H9 (cell line): ENCODE measurements around the gene MBTPS1. TPM values are rescaled to one million over a fixed set of nuclear protein-coding genes. Genes with fewer than 3 reads are reported as not detected.

Source experiments
- DNase-seq: peaks from one replicate; pipeline ENCODE4 v3.0.0-alpha.2; 2017
- H2AFZ ChIP-seq: one replicate; pipeline ENCODE4 v1.6.1; 2013; ENCODE audit warnings: mild to moderate bottlenecking, low read length, control low read depth, moderate library complexity
- H2AK5ac ChIP-seq: 2 replicates; pipeline ENCODE4 v1.6.1; 2013; ENCODE audit warnings: low read length, control low read depth, mixed read lengths; ENCODE audit not compliant: insufficient read length
- H2BK120ac ChIP-seq: one replicate; pipeline ENCODE4 v1.6.1; 2013; ENCODE audit warnings: low read depth, mild to moderate bottlenecking, low read length, control low read depth, inconsistent platforms; ENCODE audit not compliant: poor library complexity, severe bottlenecking
- H2BK12ac ChIP-seq: 2 replicates; pipeline ENCODE4 v1.6.1; 2013; ENCODE audit warnings: low read length, control low read depth, mixed read lengths, low read depth; ENCODE audit not compliant: insufficient read length
- H2BK15ac ChIP-seq: 2 replicates; pipeline ENCODE4 v1.6.1; 2013; ENCODE audit warnings: low read depth, low read length, control low read depth
- H2BK20ac ChIP-seq: one replicate; pipeline ENCODE4 v1.6.1; 2013; ENCODE audit warnings: low read depth, mild to moderate bottlenecking, low read length, control low read depth, inconsistent platforms; ENCODE audit not compliant: poor library complexity, severe bottlenecking
- H2BK5ac ChIP-seq: 2 replicates; pipeline ENCODE4 v1.6.1; 2013; ENCODE audit warnings: low read length, control low read depth, mixed read lengths; ENCODE audit not compliant: insufficient read length
- H3K14ac ChIP-seq: 2 replicates; pipeline ENCODE4 v1.6.1; 2013; ENCODE audit warnings: low read length, control low read depth; ENCODE audit not compliant: insufficient read depth
- H3K18ac ChIP-seq: 2 replicates; pipeline ENCODE4 v1.6.1; 2013; ENCODE audit warnings: low read depth, mild to moderate bottlenecking, mixed read lengths, low read length, control low read depth; ENCODE audit not compliant: insufficient read length
- H3K23ac ChIP-seq: 2 replicates; pipeline ENCODE4 v1.6.1; 2013; ENCODE audit warnings: low read length, control low read depth, mixed read lengths, low read depth; ENCODE audit not compliant: insufficient read length
- H3K23me2 ChIP-seq: 2 replicates; pipeline ENCODE4 v1.6.1; 2013; ENCODE audit warnings: low read depth, mild to moderate bottlenecking, mixed read lengths, low read length, control low read depth; ENCODE audit not compliant: insufficient read length, poor library complexity, severe bottlenecking
- H3K27ac ChIP-seq: 2 replicates; pipeline ENCODE4 v1.5.1; 2013; ENCODE audit warnings: low read length, control low read depth, mixed read lengths, low read depth; ENCODE audit not compliant: insufficient read length
- H3K27me3 ChIP-seq: 2 replicates; pipeline ENCODE4 v1.6.1; 2013; ENCODE audit warnings: low read length, control low read depth, inconsistent platforms; ENCODE audit not compliant: insufficient read depth
- H3K4ac ChIP-seq: 2 replicates; pipeline ENCODE4 v1.6.1; 2013; ENCODE audit warnings: low read depth, mild to moderate bottlenecking, control low read depth, inconsistent platforms, low read length, moderate library complexity
- H3K4me1 ChIP-seq: 2 replicates; pipeline ENCODE4 v1.6.1; 2013; ENCODE audit warnings: low read length, control low read depth, inconsistent platforms; ENCODE audit not compliant: insufficient read depth
- H3K4me2 ChIP-seq: 2 replicates; pipeline ENCODE4 v1.6.1; 2013; ENCODE audit warnings: low read length, control low read depth, mixed read lengths; ENCODE audit not compliant: insufficient read length, insufficient read depth
- H3K56ac ChIP-seq: 2 replicates; pipeline ENCODE4 v1.6.1; 2013; ENCODE audit warnings: low read depth, mild to moderate bottlenecking, mixed read lengths, low read length, control low read depth; ENCODE audit not compliant: insufficient read length
- H3K79me1 ChIP-seq: 2 replicates; pipeline ENCODE4 v1.6.1; 2013; ENCODE audit warnings: low read depth, mild to moderate bottlenecking, moderate library complexity, low read length, control low read depth, inconsistent platforms; ENCODE audit not compliant: insufficient read depth, poor library complexity, severe bottlenecking
- H3K79me2 ChIP-seq: 2 replicates; pipeline ENCODE4 v1.6.1; 2013; ENCODE audit warnings: low read length, control low read depth, inconsistent platforms; ENCODE audit not compliant: insufficient read depth
- H3K9ac ChIP-seq: 2 replicates; pipeline ENCODE4 v1.6.1; 2013; ENCODE audit warnings: low read length, control low read depth, mixed read lengths; ENCODE audit not compliant: insufficient read length; ENCODE audit errors: extremely low read depth
- H3K9me3 ChIP-seq: one replicate; pipeline ENCODE4 v1.6.1; 2013; ENCODE audit warnings: low read depth, low read length, inconsistent platforms; ENCODE audit not compliant: control insufficient read depth
- H3T11ph ChIP-seq: one replicate; pipeline ENCODE4 v1.6.1; 2013; ENCODE audit warnings: mild to moderate bottlenecking, low read length, control low read depth, inconsistent platforms
- H4K20me1 ChIP-seq: one replicate; pipeline ENCODE4 v1.6.1; 2013; ENCODE audit not compliant: control insufficient read depth, insufficient read length, insufficient read depth
- H4K5ac ChIP-seq: 2 replicates; pipeline ENCODE4 v1.6.1; 2013; ENCODE audit warnings: low read depth, mild to moderate bottlenecking, mixed read lengths, low read length, control low read depth; ENCODE audit not compliant: insufficient read length
- H4K8ac ChIP-seq: replicated peaks from 2 replicates; pipeline ENCODE4 v1.6.1; 2013; ENCODE audit warnings: low read length, control low read depth, mixed read lengths, low read depth; ENCODE audit not compliant: insufficient read length
- H4K91ac ChIP-seq: 2 replicates; pipeline ENCODE4 v1.6.1; 2013; ENCODE audit warnings: low read depth, mild to moderate bottlenecking, moderate library complexity, mixed read lengths, low read length, control low read depth; ENCODE audit not compliant: insufficient read length
- H3K27ac Mint-ChIP-seq, 3 experiments: 2 replicates in 2 of 3; 3 replicates in 1 of 3; pipeline ENCODE4 v1.8.0; 2020 to 2021; ENCODE audit warnings: mixed read lengths in 3 of 3, mild to moderate bottlenecking in 1 of 3, moderate library complexity in 1 of 3
- H3K27me3 Mint-ChIP-seq: 2 replicates; pipeline ENCODE4 v1.8.0; 2021; ENCODE audit warnings: low read depth, mild to moderate bottlenecking, moderate library complexity, mixed read lengths
- H3K36me3 Mint-ChIP-seq, 3 experiments: 2 replicates in 2 of 3; 3 replicates in 1 of 3; pipeline ENCODE4 v1.8.0; 2020 to 2021; ENCODE audit warnings: low read depth in 3 of 3, mixed read lengths in 3 of 3; ENCODE audit not compliant: insufficient read depth in 1 of 3
- H3K4me1 Mint-ChIP-seq, 2 experiments: 2 replicates each; pipeline ENCODE4 v1.8.0; 2020; ENCODE audit warnings: mixed read lengths in 2 of 2
- H3K4me3 Mint-ChIP-seq, 2 experiments: 2 replicates in 1 of 2; 3 replicates in 1 of 2; pipeline ENCODE4 v1.8.0; 2020 to 2021; ENCODE audit warnings: mild to moderate bottlenecking in 2 of 2, mixed read lengths in 2 of 2, moderate library complexity in 1 of 2
- H3K9me3 Mint-ChIP-seq, 2 experiments: 2 replicates in 1 of 2; 3 replicates in 1 of 2; pipeline ENCODE4 v1.8.0; 2020; ENCODE audit warnings: mild to moderate bottlenecking in 2 of 2, mixed read lengths in 2 of 2, moderate library complexity in 1 of 2
- CTCF ChIP-seq: fragments of 200-600 bp; sonication (generic); conservative IDR thresholded peaks from 3 replicates; pipeline ENCODE4 v1.8.0; 2021; ENCODE audit warnings: antibody characterized with exemption, mild to moderate bottlenecking
- WGBS: extraction: QIAGEN DNeasy Blood & Tissue Kit; methylation state at CpG from one replicate; pipeline ENCODE4 v1.1.7; 2013; ENCODE audit warnings: missing lambda C conversion rate, low lambda C conversion rate, mixed read lengths; ENCODE audit not compliant: insufficient read length; ENCODE audit errors: extremely low coverage; 5-methylcytosine and 5-hydroxymethylcytosine counted together
- total RNA-seq: library from RNA; stranded (reverse); gene quantifications from 2 replicates; pipeline ENCODE4 v1.2.1, GENCODE V29; 2021

The MBTPS1 gene
- total RNA-seq, 1 experiment from 2014 or later, result 48.7 TPM

GRCh38 chr16:84029297-84030047, 87.3 kb downstream of the MBTPS1 start:
- no peak overlapping the region for H4K91ac ChIP-seq

More at GRCh38 chr16:84029297-84030047, 87.3 kb downstream of the MBTPS1 start:
- H3K27me3 ChIP-seq, result no peaks in the 10 kb centered on the region
- no peak overlapping the region for H2BK12ac ChIP-seq
- no peaks in the 10 kb centered on the region for H3K79me1 ChIP-seq
- no peak overlapping the region for H3T11ph ChIP-seq
- no peak overlapping the region for H3K18ac ChIP-seq
- H3K14ac ChIP-seq, result no peak overlapping the region
- H3K4ac ChIP-seq, result no peak overlapping the region
- Mint-ChIP-seq H3K4me3 (no peak overlapping the region), H3K27ac (no peak overlapping the region), H3K4me1 (peaks cover 27 to 41% of the 10 kb centered on the region in 2 experiments), H3K36me3 (no peaks in the 10 kb centered on the region), H3K27me3 (peaks cover 5% of the 10 kb centered on the region), H3K9me3 (no peaks in the 10 kb centered on the region; a peak in 2 of 5 replicates)
- no peaks in the 10 kb centered on the region for H3K9me3 ChIP-seq
- no peak overlapping the region for H2BK20ac ChIP-seq
- DNase-seq, result no peak
- H4K5ac ChIP-seq, result no peak overlapping the region
- no peak overlapping the region for H3K23ac ChIP-seq
- no peak overlapping the region for H2AFZ ChIP-seq
- no peaks in the 10 kb centered on the region for H3K79me2 ChIP-seq
- no peak overlapping the region for H2BK5ac ChIP-seq
- WGBS, result no CpG with 5 or more reads among the region's 14 CpGs
- H3K56ac ChIP-seq, result no peak overlapping the region
- H2AK5ac ChIP-seq, result no peak overlapping the region
- H3K27ac ChIP-seq, result no peak overlapping the region
- H3K4me1 ChIP-seq, result no peaks in the 10 kb centered on the region
- no peak overlapping the region for H4K8ac ChIP-seq
- no peaks in the 10 kb centered on the region for H4K20me1 ChIP-seq
- no peaks in the 10 kb centered on the region for H3K23me2 ChIP-seq
- no peak for TF ChIP-seq CTCF
- H3K9ac ChIP-seq, result no peak overlapping the region
- H2BK15ac ChIP-seq, result no peak overlapping the region
- H2BK120ac ChIP-seq, result no peak overlapping the region
- no peak overlapping the region for H3K4me2 ChIP-seq
